Colonic mucosa (tissue), 4 donors: Measurements from ENCODE around the gene CPM. TPM values are rescaled to one million over a fixed set of nuclear protein-coding genes. Genes with fewer than 3 reads are reported as not detected.

ENCODE experiments used
- DNase-seq: peaks from one replicate; pipeline ENCODE4 v3.0.0-alpha.2; 2020
- H3K27ac ChIP-seq: fragments of 200-600 bp; one replicate; pipeline ENCODE4 v1.8.0; 2021
- H3K27me3 ChIP-seq: fragments of 200-600 bp; one replicate; pipeline ENCODE4 v1.8.0; 2021
- H3K36me3 ChIP-seq: fragments of 200-600 bp; one replicate; pipeline ENCODE4 v1.8.0; 2021
- H3K4me1 ChIP-seq: fragments of 200-600 bp; one replicate; pipeline ENCODE4 v1.8.0; 2021; ENCODE audit warnings: mild to moderate bottlenecking
- H3K4me3 ChIP-seq: fragments of 200-600 bp; one replicate; pipeline ENCODE4 v1.8.0; 2021
- H3K9ac ChIP-seq, 2 donors: one replicate each; pipeline ENCODE4 v1.7.0; 2013; ENCODE audit warnings: control low read depth in 2 of 2, low read depth in 2 of 2, low read length in 2 of 2
- H3K9me3 ChIP-seq: fragments of 200-600 bp; one replicate; pipeline ENCODE4 v1.8.0; 2021
- intact Hi-C: fragments of 100-400 bp; cut with DNase I; formaldehyde crosslinking; loops from one replicate; pipeline ENCODE4 v1.14.1; 2022
- total RNA-seq, 2 donors: library from RNA; stranded (reverse); fragmentation: NEBNext Ultra II Directional in 1 of 2; extraction: Animal tissue kit (Norgen Biotek cat#: 25700) in 1 of 2; gene quantifications; one replicate each; pipeline ENCODE4 v1.2.1, GENCODE V29; 2021
- TF ChIP-seq, protein P1 (sequence below): fragments of 200-600 bp; IDR thresholded peaks from one replicate; pipeline ENCODE4 v1.8.0; 2022; ENCODE audit warnings: antibody characterized with exemption, mild to moderate bottlenecking
- donor health status: healthy.
- donor health status: DM: no; HTN: no; CAD: no.
- donor health status: DM: no; HTN: no; CAD: no.

The CPM gene
- total RNA-seq, 2 donors from 2014 or later, result 30.0 to 40.3 TPM

DNA sequence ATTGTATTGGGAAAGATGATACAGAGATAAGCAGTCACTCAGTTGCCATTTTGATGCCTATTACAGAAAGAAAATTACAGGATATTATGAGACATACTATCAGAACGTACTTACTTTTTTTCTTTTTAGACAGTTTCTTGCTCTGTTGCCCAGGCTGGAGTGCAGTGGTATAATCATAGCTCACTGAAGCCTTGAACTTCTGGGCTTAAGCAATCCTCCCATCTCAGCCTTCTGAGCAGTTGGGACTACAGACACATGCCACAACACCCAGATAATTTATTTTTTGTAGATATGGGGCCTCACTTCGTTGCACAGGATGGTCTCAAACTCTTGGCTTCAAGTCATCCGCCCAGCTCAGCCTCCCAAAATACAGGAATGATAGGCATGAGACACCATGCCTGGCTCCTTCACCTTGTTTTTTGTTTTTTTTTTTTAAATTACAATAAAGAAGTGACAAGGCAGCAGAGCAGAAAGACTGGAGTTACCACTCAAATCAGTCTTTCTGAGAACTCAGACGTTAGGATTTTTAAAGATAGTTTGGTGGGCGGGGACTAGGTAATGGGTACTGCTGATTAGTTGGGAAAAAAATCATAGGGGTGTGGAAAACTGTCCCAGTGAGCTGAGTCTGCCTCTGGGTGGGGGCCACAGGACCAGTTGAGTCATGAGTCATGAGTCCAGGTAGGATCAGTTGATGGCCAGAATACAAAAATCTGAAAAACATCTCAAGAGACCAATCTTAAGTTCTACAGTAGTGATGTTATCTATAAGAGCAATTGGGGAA is 11.5 kb upstream of the CPM start:
- no peak overlapping the region for H3K9ac ChIP-seq
- intact Hi-C loops, result no loop called here
- no peak for DNase-seq
- no peaks in the 10 kb centered on the region for H3K36me3 ChIP-seq
- TF ChIP-seq, protein P1, sequence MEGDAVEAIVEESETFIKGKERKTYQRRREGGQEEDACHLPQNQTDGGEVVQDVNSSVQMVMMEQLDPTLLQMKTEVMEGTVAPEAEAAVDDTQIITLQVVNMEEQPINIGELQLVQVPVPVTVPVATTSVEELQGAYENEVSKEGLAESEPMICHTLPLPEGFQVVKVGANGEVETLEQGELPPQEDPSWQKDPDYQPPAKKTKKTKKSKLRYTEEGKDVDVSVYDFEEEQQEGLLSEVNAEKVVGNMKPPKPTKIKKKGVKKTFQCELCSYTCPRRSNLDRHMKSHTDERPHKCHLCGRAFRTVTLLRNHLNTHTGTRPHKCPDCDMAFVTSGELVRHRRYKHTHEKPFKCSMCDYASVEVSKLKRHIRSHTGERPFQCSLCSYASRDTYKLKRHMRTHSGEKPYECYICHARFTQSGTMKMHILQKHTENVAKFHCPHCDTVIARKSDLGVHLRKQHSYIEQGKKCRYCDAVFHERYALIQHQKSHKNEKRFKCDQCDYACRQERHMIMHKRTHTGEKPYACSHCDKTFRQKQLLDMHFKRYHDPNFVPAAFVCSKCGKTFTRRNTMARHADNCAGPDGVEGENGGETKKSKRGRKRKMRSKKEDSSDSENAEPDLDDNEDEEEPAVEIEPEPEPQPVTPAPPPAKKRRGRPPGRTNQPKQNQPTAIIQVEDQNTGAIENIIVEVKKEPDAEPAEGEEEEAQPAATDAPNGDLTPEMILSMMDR, result no peak
- H3K4me3 ChIP-seq, result no peak overlapping the region
- no peaks in the 10 kb centered on the region for H3K4me1 ChIP-seq
- H3K9me3 ChIP-seq, result no peaks in the 10 kb centered on the region
- no peak overlapping the region for H3K27ac ChIP-seq
- H3K27me3 ChIP-seq, result no peaks in the 10 kb centered on the region

DNA sequence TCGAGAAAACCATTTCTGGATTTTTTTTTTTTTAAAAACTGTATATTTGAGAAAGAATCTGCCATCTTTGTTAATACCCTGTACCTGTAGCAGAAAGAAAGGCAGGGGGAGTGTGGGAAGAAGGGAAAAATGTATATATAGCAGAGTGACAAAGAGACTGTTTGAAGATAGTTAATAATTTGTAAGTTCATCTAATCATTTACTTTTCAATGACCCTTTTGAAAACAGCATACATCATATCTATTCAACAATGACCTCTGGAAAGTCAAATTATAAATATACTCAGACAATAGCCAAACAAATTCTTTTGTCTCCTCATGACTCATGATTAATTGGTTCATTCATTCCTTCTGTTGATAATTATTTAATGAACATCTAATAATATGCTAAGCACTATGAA is 10.9 kb upstream of the CPM start:
- no peaks in the 10 kb centered on the region for H3K27me3 ChIP-seq
- TF ChIP-seq, protein P1, result no peak
- DNase-seq, result no peak
- intact Hi-C loops, result no loop called here
- H3K9ac ChIP-seq, result no peak overlapping the region
- no peaks in the 10 kb centered on the region for H3K36me3 ChIP-seq
- no peaks in the 10 kb centered on the region for H3K4me1 ChIP-seq
- H3K4me3 ChIP-seq, result no peak overlapping the region
- no peak overlapping the region for H3K27ac ChIP-seq
- H3K9me3 ChIP-seq, result no peaks in the 10 kb centered on the region

DNA sequence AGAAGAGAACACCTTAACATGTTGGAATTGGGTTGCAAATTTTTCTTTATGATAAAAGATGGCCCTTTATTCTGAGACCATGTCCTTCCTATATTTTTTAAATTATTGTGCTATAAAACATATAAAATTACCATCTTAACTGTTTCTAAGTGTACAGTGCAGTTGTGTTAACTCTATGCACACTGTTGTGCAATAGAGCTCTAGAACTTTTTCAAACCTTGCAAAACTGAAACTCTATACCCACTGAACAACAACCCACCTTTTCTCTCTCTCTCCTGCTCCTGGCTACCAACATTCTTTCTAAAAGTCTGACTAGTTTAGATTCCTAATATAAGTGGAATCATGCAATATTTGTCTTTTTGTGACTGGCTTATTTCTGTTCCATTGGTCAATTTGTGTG is 7.8 kb upstream of the CPM start:
- Histone ChIP-seq H3K4me1 (no peaks in the 10 kb centered on the region), H3K4me3 (no peak overlapping the region), H3K27ac (no peak overlapping the region), H3K9ac (no peak overlapping the region), H3K36me3 (no peaks in the 10 kb centered on the region), H3K27me3 (no peaks in the 10 kb centered on the region), H3K9me3 (no peaks in the 10 kb centered on the region)
- intact Hi-C loops, result no loop called here
- TF ChIP-seq, protein P1, result no peak
- DNase-seq, result no peak

DNA sequence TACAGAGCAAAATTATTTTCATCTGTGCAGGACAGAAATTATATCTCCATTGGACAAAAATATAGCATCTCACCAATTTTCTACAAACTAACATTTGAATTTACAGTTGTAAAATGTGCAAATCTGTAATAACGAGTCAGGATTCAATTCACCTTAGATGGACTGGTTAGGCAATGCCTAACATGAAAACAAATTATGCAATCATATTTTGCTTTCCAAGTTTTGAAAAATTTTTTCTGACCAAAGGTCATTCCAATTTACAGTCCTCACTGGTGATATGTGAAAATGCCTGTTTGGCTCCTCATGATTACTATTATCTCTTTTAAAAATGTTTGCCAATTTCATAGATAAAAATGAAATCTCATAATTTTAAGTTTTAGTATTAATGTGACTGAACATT is 6.5 kb upstream of the CPM start:
- Histone ChIP-seq H3K4me1 (no peaks in the 10 kb centered on the region), H3K9ac (no peak overlapping the region), H3K27ac (no peak overlapping the region), H3K36me3 (no peaks in the 10 kb centered on the region), H3K9me3 (no peaks in the 10 kb centered on the region), H3K4me3 (no peak overlapping the region), H3K27me3 (no peaks in the 10 kb centered on the region)
- intact Hi-C loops, result no loop called here
- TF ChIP-seq, protein P1, result no peak
- DNase-seq, result no peak

DNA sequence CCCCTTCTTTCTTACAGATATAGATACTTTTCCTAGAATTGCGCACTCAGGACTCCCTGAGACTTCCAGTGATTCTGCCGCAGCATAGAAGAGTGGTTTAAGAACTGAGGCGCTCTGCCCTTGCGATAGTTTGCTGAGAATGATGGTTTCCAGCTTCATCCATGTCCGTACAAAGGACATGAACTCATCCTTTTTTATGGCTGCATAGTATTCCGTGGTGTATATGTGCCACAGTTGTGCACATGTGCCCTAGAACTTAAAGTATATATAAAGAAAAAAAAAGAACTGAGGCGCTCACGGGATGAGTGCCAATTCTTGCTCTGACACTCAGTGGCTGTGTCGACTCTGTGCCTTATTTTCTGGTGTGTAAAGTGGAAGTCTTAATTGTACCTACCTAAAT is 1.4 kb upstream of the CPM start:
- TF ChIP-seq, protein P1, result no peak
- Histone ChIP-seq H3K4me3 (no peak overlapping the region), H3K9me3 (no peaks in the 10 kb centered on the region), H3K27ac (no peak overlapping the region), H3K36me3 (no peaks in the 10 kb centered on the region), H3K9ac (no peak overlapping the region), H3K4me1 (no peaks in the 10 kb centered on the region), H3K27me3 (no peaks in the 10 kb centered on the region)
- no peak for DNase-seq
- intact Hi-C loops, result no loop called here
